ENCODE data around the gene SNX13. TPM values are rescaled to one million over a fixed set of nuclear protein-coding genes. Genes with fewer than 3 reads are reported as not detected.

The SNX13 gene
- 10 to 100 TPM; 36.1 to 59.6 (median 50.9) TPM for total RNA-seq
- 10 to 100 TPM in 1 of 2 donors, 1 to 10 TPM in 1; 8.5 to 16.3 TPM for polyA plus RNA-seq
- long read RNA-seq, donor 1, full-length matches to known transcripts, result 19 of 70 reads
- long read RNA-seq, donor 1, partial matches to known transcripts, result 13 of 70 reads
- long read RNA-seq, donor 1, other reads (novel, unspliced or antisense), result 38 of 70 reads
- long read RNA-seq, donor 2, full-length matches to known transcripts, result 25 of 142 reads
- long read RNA-seq, donor 2, partial matches to known transcripts, result 49 of 142 reads
- long read RNA-seq, donor 2, other reads (novel, unspliced or antisense), result 68 of 142 reads
- long read RNA-seq, donor 3, full-length matches to known transcripts, result 13 of 65 reads
- long read RNA-seq, donor 3, partial matches to known transcripts, result 7 of 65 reads
- long read RNA-seq, donor 3, other reads (novel, unspliced or antisense), result 45 of 65 reads

- Histone ChIP-seq H3K27ac (peak within 1 kb of the TSS; percentile 85 to 98 (median 96)), H3K36me3 (no peaks in the 10 kb centered on the region), H3K9me3 (no peaks in the 10 kb centered on the region), H3K27me3 (no peaks in the 10 kb centered on the region), H3K4me3 (peak within 1 kb of the TSS; percentile 80 to 94 (median 88)), H3K4me1 (peaks cover 0 to 52% (median 32%) of the 10 kb centered on the region in 12 donors)
- intact Hi-C loops (cut with DNase I), result loop anchor here in 4 of 10 donors (5.0 to 10.0 kb wide), 3 partner anchors 166 to 258 kb away; no protein-coding TSS in a partner anchor
- WGBS, 4 donors, result 0 to 1% (median 0%) methylated on average over 33 to 66 of the region's 66 CpGs
- TF ChIP-seq CTCF (IDR thresholded peaks at IDR 0.05) (peak in 10 of 12 donors; percentile 26 to 65 (median 37)), POLR2A (IDR thresholded peaks at IDR 0.05) (peak in 1 of 2 donors; percentile 78)
- ATAC-seq (peak; percentile 96 to 99 (median 98)), DNase-seq (peak; percentile 92 to 97 (median 95))
Measured at GRCh38 chr7:17940302-17940883, at the start of gene SNX13. TSS of gene SNX13 (minus strand) at chr7:17940494. CDS start at chr7:17940295, 199 bp downstream.

GRCh38 chr7:17989546-17989945, 49.3 kb upstream of the SNX13 start:
- no peaks in the 10 kb centered on the region for H3K36me3 ChIP-seq
- ATAC-seq (peak in 1 of 4 donors; percentile 23), DNase-seq (no peak)
- intact Hi-C loops (cut with DNase I), result loop anchor here in 3 of 10 donors (5.0 to 10.0 kb wide), 3 partner anchors 125 to 345 kb away; no protein-coding TSS in a partner anchor
- H3K9me3 ChIP-seq, result no peaks in the 10 kb centered on the region
- WGBS, 4 donors, result 82 to 92% (median 89%) methylated on average over 5 of the region's 5 CpGs
- no peak overlapping the region for H3K27ac ChIP-seq
- H3K27me3 ChIP-seq, result no peaks in the 10 kb centered on the region
- peaks cover 0 to 12% (median 0%) of the 10 kb centered on the region in 12 donors for H3K4me1 ChIP-seq
- TF ChIP-seq CTCF (IDR thresholded peaks at IDR 0.05) (no peak), POLR2A (IDR thresholded peaks at IDR 0.05) (no peak)
- H3K4me3 ChIP-seq, result no peak overlapping the region

GRCh38 chr7:17988858-17989257, 48.6 kb upstream of the SNX13 start:
- ATAC-seq (no peak), DNase-seq (no peak)
- 89 to 98% (median 92%) methylated on average over 6 of the region's 6 CpGs for WGBS, 4 donors
- Histone ChIP-seq H3K4me1 (peaks cover 0 to 12% (median 0%) of the 10 kb centered on the region in 12 donors), H3K27ac (no peak overlapping the region), H3K36me3 (no peaks in the 10 kb centered on the region), H3K4me3 (no peak overlapping the region), H3K27me3 (no peaks in the 10 kb centered on the region), H3K9me3 (no peaks in the 10 kb centered on the region)
- intact Hi-C loops (cut with DNase I), result loop anchor here in 3 of 10 donors (5.0 to 10.0 kb wide), 3 partner anchors 126 to 346 kb away; no protein-coding TSS in a partner anchor
- TF ChIP-seq CTCF (IDR thresholded peaks at IDR 0.05) (no peak), POLR2A (IDR thresholded peaks at IDR 0.05) (no peak)

GRCh38 chr7:17988141-17988540, 47.8 kb upstream of the SNX13 start:
- WGBS, 4 donors, result 43 to 58% (median 49%) methylated on average over 6 of the region's 6 CpGs
- DNase-seq (peak in 1 of 5 donors; percentile 34), ATAC-seq (peak in 3 of 4 donors; percentile 52 to 88 (median 84))
- Histone ChIP-seq H3K4me1 (peaks cover 0 to 12% (median 0%) of the 10 kb centered on the region in 12 donors), H3K9me3 (no peaks in the 10 kb centered on the region), H3K27ac (peak overlapping the region in 5 of 12 donors; percentile 9 to 51 (median 12)), H3K36me3 (no peaks in the 10 kb centered on the region), H3K27me3 (no peaks in the 10 kb centered on the region), H3K4me3 (no peak overlapping the region)
- TF ChIP-seq POLR2A (IDR thresholded peaks at IDR 0.05) (no peak), CTCF (IDR thresholded peaks at IDR 0.05) (no peak)
- intact Hi-C loops (cut with DNase I), result loop anchor here in 3 of 10 donors (5.0 to 10.0 kb wide), 3 partner anchors 127 to 347 kb away; no protein-coding TSS in a partner anchor
